Tibial nerve (tissue), 4 donors: ENCODE data around the gene FMC1. TPM values are rescaled to one million over a fixed set of nuclear protein-coding genes. Genes with fewer than 3 reads are reported as not detected.

Experiments
- DNase-seq, 2 donors: peaks; one replicate each; pipeline ENCODE4 v3.0.0-alpha.2; 2019; ENCODE audit warnings: low spot score in 2 of 2
- H3K27ac ChIP-seq, 4 donors: fragments of 200-600 bp; sonication (generic) in 3 of 4; one replicate each; pipeline ENCODE4 v1.5.1; 2017 to 2019; ENCODE audit warnings: mild to moderate bottlenecking in 1 of 4
- H3K27me3 ChIP-seq, 2 donors: fragments of 200-600 bp; sonication (generic) in 1 of 2; one replicate each; pipeline versions ENCODE4 v1.5.1 to v1.6.0; 2017 to 2019
- H3K36me3 ChIP-seq, 3 donors: fragments of 200-600 bp; sonication (generic); one replicate each; pipeline ENCODE4 v1.5.1; 2018 to 2019
- H3K4me1 ChIP-seq, 4 donors: fragments of 200-600 bp; sonication (generic) in 3 of 4; one replicate each; pipeline ENCODE4 v1.5.1; 2017 to 2019
- H3K4me3 ChIP-seq, 4 donors: fragments of 200-600 bp; sonication (generic) in 3 of 4; one replicate each; pipeline ENCODE4 v1.5.1; 2017 to 2019; ENCODE audit warnings: mild to moderate bottlenecking in 1 of 4, moderate library complexity in 1 of 4
- H3K9me3 ChIP-seq, 4 donors: fragments of 200-600 bp; sonication (generic) in 3 of 4; one replicate each; pipeline ENCODE4 v1.5.1; 2017 to 2019
- EP300 ChIP-seq, 2 donors: sonication (generic); formaldehyde crosslinking; IDR thresholded peaks; one replicate each; pipeline ENCODE4 v1.6.1; 2017; ENCODE audit warnings: antibody characterized with exemption in 2 of 2, mild to moderate bottlenecking in 1 of 2
- POLR2A ChIP-seq, 2 donors: fragments of 450-650 bp; IDR thresholded peaks; one replicate each; pipeline ENCODE4 v1.6.1; 2017; ENCODE audit warnings: antibody characterized with exemption in 2 of 2, mild to moderate bottlenecking in 2 of 2, moderate library complexity in 2 of 2
- WGBS, 2 donors: methylation state at CpG; one replicate each; pipeline ENCODE4 v1.1.5; 2018; 5-methylcytosine and 5-hydroxymethylcytosine counted together
- total RNA-seq, 4 donors: library from RNA; depleted of rRNA; stranded (reverse); fragments of >200 nt; gene quantifications; one replicate each; pipeline ENCODE4 v1.1.0, GENCODE V29; 2016
- TF ChIP-seq, protein P1 (sequence below), 5 experiments: fragments of 200-600 bp in 3 of 5; fragments of 450-650 bp in 2 of 5; sonication (generic) in 3 of 5; IDR thresholded peaks; one replicate each; pipeline ENCODE4 v1.5.1; 2016 to 2019; ENCODE audit warnings: antibody characterized with exemption in 5 of 5, mild to moderate bottlenecking in 3 of 5, moderate library complexity in 2 of 5

FMC1 gene
- total RNA-seq, 4 donors from 2014 or later: 5.9 to 8.6 (median 7.5) TPM

DNA sequence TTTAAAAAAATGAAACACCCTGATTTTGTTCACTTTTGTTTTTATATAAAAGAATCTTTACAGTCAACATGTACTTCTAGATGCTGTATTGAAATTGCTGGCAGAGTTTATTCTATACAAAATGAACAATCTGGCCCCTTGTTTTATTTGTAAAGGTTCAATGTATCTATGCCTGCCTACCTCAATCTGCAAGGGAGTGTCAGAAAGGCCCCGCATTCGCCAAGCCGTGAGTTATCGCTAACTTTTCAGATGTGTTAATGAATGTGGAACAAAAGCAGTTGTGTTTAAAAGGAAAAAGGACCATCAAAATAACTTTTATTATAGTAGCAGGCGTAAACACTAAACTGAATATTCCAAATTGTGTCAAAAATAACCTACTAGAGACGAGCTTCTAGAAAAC, 33.1 kb downstream of the FMC1 start:
- H3K4me1 ChIP-seq: peaks cover 0 to 64% (median 25%) of the 10 kb centered on the region in 4 donors
- H3K9me3 ChIP-seq: no peaks in the 10 kb centered on the region
- WGBS, 2 donors: 56 to 66% methylated on average over 6 of the region's 6 CpGs
- no peaks in the 10 kb centered on the region for H3K27me3 ChIP-seq
- no peak for TF ChIP-seq POLR2A (IDR thresholded peaks at IDR 0.05)
- TF ChIP-seq, protein P1, sequence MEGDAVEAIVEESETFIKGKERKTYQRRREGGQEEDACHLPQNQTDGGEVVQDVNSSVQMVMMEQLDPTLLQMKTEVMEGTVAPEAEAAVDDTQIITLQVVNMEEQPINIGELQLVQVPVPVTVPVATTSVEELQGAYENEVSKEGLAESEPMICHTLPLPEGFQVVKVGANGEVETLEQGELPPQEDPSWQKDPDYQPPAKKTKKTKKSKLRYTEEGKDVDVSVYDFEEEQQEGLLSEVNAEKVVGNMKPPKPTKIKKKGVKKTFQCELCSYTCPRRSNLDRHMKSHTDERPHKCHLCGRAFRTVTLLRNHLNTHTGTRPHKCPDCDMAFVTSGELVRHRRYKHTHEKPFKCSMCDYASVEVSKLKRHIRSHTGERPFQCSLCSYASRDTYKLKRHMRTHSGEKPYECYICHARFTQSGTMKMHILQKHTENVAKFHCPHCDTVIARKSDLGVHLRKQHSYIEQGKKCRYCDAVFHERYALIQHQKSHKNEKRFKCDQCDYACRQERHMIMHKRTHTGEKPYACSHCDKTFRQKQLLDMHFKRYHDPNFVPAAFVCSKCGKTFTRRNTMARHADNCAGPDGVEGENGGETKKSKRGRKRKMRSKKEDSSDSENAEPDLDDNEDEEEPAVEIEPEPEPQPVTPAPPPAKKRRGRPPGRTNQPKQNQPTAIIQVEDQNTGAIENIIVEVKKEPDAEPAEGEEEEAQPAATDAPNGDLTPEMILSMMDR (IDR thresholded peaks at IDR 0.05): no peak
- TF ChIP-seq EP300 (IDR thresholded peaks at IDR 0.05): no peak
- no peak overlapping the region for H3K27ac ChIP-seq
- no peak for DNase-seq
- H3K4me3 ChIP-seq: no peak overlapping the region
- H3K36me3 ChIP-seq: peaks cover 0 to 29% (median 9%) of the 10 kb centered on the region in 3 donors

DNA sequence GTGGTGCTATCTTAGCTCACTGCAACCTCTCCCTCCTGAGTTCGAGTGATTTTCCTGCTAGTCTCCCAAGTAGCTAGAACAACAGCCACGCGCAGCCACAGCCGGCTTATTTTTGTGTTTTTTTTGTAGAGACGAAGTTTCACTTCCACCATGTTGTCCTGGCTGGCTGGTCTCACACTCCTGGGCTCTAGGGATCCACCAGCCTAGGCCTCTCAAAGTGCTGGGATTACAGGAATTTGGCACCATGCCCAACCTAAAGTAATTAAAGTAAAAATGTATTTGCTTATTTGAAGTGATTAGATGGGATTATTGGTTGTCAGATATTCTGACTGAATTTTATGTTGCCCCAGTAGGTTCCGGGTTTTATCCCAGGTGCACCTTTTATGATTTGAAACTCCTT, 41.3 kb downstream of the FMC1 start:
- Histone ChIP-seq H3K36me3 (peaks cover 0 to 96% (median under 1%) of the 10 kb centered on the region in 3 donors), H3K27me3 (no peaks in the 10 kb centered on the region), H3K9me3 (no peaks in the 10 kb centered on the region), H3K27ac (no peak overlapping the region), H3K4me1 (peaks cover 0 to 5% (median 0%) of the 10 kb centered on the region in 4 donors), H3K4me3 (no peak overlapping the region)
- WGBS, 2 donors: 79 to 91% methylated on average over 6 of the region's 6 CpGs
- DNase-seq: no peak
- TF ChIP-seq EP300 (IDR thresholded peaks at IDR 0.05) (no peak), POLR2A (IDR thresholded peaks at IDR 0.05) (no peak)
- TF ChIP-seq, protein P1 (IDR thresholded peaks at IDR 0.05): no peak

DNA sequence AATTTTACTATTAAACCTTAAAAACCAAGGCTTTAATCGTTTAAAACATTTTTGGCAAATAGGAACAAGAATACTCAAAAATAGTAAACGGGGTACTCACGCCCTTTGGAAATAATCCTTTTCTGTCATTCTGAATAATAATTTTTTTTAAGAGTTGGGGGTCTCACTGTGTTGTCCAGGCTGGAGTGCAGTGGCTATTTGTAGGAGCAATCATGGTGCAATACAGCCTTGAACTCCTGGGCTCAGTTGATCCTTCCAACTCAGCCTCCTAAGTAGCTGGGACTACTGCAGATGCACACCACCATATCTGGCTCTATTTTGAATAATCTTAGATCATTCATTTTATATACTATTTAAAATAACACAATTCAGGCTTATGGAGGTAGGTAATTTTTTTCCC, 43.5 kb downstream of the FMC1 start:
- no peak for DNase-seq
- Histone ChIP-seq H3K27me3 (no peaks in the 10 kb centered on the region), H3K4me1 (peaks cover 0 to 11% (median 0%) of the 10 kb centered on the region in 4 donors), H3K9me3 (no peaks in the 10 kb centered on the region), H3K4me3 (no peak overlapping the region), H3K27ac (no peak overlapping the region), H3K36me3 (peaks cover 0 to 80% (median 0%) of the 10 kb centered on the region in 3 donors)
- 95 to 96% methylated on average over 3 of the region's 3 CpGs for WGBS, 2 donors
- TF ChIP-seq POLR2A (IDR thresholded peaks at IDR 0.05): no peak
- TF ChIP-seq, protein P1 (IDR thresholded peaks at IDR 0.05): no peak
- TF ChIP-seq EP300 (IDR thresholded peaks at IDR 0.05): no peak

DNA sequence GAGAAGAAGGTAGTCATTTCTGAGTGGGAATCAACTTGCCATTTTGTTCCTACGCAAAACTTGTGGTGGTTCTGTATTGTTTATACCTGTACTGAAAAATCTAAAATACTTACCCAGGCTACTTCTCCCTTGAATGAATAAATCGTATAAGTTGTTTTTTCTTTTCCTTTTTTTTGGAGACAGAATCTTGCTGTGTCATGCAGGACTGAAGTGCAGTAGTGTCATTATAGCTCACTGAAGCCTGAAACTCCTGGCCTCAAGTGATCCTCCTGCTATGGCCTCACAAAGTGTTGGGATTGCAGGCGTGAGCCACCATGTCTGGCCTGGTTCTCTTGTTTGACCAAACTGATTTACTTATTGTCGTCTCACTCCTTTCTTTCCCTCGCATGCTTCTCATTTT, 46.5 kb downstream of the FMC1 start:
- Histone ChIP-seq H3K4me1 (peaks cover 0 to 8% (median 0%) of the 10 kb centered on the region in 4 donors), H3K27me3 (no peaks in the 10 kb centered on the region), H3K27ac (no peak overlapping the region), H3K9me3 (no peaks in the 10 kb centered on the region), H3K4me3 (no peak overlapping the region), H3K36me3 (peaks cover 0 to 75% (median 0%) of the 10 kb centered on the region in 3 donors)
- WGBS, 2 donors: 87 to 88% methylated on average over 5 of the region's 5 CpGs
- TF ChIP-seq EP300 (IDR thresholded peaks at IDR 0.05): no peak
- TF ChIP-seq, protein P1 (IDR thresholded peaks at IDR 0.05): no peak
- no peak for TF ChIP-seq POLR2A (IDR thresholded peaks at IDR 0.05)
- DNase-seq: no peak

DNA sequence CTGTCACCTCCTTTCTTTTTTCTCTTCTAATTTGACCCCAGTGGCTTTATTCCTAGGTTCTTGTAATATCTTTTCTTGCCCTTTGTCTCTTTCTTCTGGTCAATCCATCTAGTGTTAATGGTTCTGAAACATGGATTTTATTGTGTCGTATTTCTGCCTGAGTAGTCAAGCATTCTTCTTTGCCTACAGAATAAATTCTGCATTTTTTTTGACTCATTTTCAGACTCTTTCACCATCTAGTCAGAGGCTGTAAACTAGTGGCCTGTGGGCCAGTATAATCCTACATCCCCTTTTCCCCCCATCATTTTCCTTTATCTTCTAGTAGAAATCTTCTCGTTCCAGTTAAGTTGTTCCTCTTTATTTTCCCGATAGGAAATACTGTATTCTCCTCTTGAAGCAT, 48.0 kb downstream of the FMC1 start:
- WGBS, 2 donors: 78 to 79% methylated on average over 3 of the region's 3 CpGs
- H3K4me3 ChIP-seq: no peak overlapping the region
- no peak for DNase-seq
- no peaks in the 10 kb centered on the region for H3K9me3 ChIP-seq
- no peak overlapping the region for H3K27ac ChIP-seq
- peaks cover 0 to 7% (median 0%) of the 10 kb centered on the region in 4 donors for H3K4me1 ChIP-seq
- no peaks in the 10 kb centered on the region for H3K27me3 ChIP-seq
- H3K36me3 ChIP-seq: peaks cover 0 to 70% (median 0%) of the 10 kb centered on the region in 3 donors
- TF ChIP-seq, protein P1 (IDR thresholded peaks at IDR 0.05): no peak
- TF ChIP-seq POLR2A (IDR thresholded peaks at IDR 0.05): no peak
- no peak for TF ChIP-seq EP300 (IDR thresholded peaks at IDR 0.05)
